ENCODE results near the gene SH3PXD2B.
"Not testable (repeated sequence)": the region's sequence is repeated elsewhere in the genome, so short reads cannot be mapped to it uniquely, and the experiment has no call there.

SH3PXD2B gene

DNA sequence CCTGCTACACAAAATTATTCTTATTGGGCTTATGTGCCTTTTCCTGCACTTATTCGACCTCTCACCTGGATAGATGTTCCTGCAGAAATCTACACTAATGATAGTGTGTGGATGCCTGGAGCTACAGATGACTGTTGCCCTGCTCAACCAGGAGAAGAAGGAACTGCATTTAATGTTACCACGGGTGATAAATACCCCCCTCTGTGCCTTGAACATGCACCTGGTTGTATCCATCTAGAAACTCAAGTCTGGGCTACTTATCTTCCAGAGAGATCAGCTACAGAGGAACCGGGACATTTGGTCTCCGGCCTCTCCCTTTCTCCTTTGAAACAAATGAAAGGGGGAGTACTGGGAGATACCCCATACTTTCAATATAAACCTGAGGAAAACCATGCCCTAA, 54.5 kb downstream of the SH3PXD2B start:
- no peak for DNase-seq (ENCODE audit: low spot score)

GRCh38 chr5:172399336-172399735, 55.0 kb downstream of the SH3PXD2B start:
- no peak for DNase-seq (ENCODE audit: low spot score)

DNA sequence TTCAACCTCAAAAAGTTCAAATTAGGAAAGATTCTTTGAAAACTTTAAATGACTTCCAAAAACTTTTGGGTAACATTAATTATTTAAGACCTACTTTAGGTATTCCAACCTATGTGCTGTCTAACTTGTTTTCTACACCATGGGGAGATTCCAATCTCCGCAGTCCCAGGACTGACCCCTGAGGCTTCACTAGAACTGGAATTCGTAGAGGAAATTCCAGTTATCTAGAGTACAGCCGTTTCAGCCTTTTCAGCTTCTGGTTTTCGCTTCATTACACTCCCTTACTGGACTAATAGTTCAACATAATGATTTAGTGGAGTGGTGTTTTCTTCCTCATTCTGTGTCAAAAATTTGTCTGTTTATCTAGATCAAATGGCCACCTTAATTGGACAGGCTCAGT, 55.7 kb downstream of the SH3PXD2B start:
- DNase-seq (ENCODE audit: low spot score): not testable (repeated sequence)

GRCh38 chr5:172396994-172397393, 57.3 kb downstream of the SH3PXD2B start:
- DNase-seq (ENCODE audit: low spot score): not testable (repeated sequence)

- DNase-seq (ENCODE audit: low spot score): no peak
Observed at GRCh38 chr5:172396220-172396619, 58.1 kb downstream of the SH3PXD2B start.

DNA sequence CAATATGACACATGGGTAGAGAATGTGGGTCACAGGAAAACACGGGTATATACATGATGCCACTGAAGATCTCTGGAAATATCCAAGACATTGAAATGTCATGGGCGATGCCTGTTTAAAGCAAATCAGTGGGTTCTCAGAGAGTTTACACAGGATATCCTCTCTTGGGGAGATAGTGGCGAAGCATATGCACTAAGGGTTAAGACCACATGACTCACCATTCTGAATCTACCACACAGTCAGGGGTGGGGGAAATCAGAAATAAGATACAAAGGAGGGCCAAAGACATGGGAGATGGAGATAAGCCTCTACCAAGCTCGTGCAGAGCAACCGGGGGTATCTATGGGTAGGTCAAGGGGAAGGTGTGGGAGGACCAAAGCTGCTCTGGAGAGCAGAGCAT, 58.8 kb downstream of the SH3PXD2B start:
- no peak for DNase-seq (ENCODE audit: low spot score)

DNA sequence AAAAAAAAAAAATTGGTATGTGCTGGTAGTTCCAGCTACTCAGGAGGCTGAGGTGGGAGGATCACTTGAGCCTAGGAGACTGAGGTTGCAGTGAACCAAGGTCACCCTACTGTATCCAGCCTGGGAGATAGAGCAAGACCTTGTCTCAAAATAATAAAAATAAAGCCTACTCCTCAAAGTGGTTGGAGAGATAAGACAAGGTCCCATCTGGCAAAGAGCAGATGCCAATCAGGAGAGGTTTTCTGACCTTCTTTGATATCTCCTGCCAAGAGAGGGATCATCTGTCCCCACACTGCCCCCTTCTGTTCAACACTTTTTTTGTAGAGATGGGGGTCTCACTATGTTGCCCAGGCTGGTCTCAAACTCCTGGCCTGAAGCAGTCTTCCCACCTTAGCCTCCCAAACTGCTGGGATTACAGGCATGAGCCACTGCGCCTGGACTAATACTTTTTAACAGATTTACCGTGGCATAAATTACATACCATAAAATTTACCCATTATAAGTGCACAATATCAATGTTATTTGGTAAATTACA, 64.7 kb downstream of the SH3PXD2B start:
- no peak for DNase-seq (ENCODE audit: low spot score)

GRCh38 chr5:172388246-172388733, 66.0 kb downstream of the SH3PXD2B start:
- DNase-seq (ENCODE audit: low spot score): no peak

DNA sequence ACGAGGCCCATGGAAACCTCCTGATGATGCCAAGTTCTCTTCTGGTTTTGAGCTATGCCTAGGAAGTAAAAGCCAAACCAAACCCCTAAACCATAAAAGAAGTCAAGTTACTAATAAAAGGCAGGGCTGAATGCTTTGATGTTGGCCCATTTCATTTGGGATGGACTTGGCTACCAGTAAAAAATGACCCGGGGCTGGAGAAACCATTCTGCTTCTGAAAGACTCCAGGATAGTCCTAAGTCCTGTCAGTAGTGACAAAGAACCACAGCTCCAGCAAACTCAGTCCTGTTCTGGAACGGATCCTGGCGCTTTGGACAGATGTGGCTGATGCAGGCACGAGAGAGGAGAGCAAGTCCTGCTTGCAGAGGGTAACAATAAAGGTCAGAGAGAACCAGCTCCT, 68.6 kb downstream of the SH3PXD2B start:
- no peak for DNase-seq (ENCODE audit: low spot score)

GRCh38 chr5:172385010-172385563, 69.2 kb downstream of the SH3PXD2B start:
- DNase-seq (ENCODE audit: low spot score): no peak

GRCh38 chr5:172383191-172383802, 71.0 kb downstream of the SH3PXD2B start:
- peak; percentile 54 for DNase-seq (ENCODE audit: low spot score)

GRCh38 chr5:172380987-172381643, 73.2 kb downstream of the SH3PXD2B start:
- DNase-seq (ENCODE audit: low spot score): no peak

DNA sequence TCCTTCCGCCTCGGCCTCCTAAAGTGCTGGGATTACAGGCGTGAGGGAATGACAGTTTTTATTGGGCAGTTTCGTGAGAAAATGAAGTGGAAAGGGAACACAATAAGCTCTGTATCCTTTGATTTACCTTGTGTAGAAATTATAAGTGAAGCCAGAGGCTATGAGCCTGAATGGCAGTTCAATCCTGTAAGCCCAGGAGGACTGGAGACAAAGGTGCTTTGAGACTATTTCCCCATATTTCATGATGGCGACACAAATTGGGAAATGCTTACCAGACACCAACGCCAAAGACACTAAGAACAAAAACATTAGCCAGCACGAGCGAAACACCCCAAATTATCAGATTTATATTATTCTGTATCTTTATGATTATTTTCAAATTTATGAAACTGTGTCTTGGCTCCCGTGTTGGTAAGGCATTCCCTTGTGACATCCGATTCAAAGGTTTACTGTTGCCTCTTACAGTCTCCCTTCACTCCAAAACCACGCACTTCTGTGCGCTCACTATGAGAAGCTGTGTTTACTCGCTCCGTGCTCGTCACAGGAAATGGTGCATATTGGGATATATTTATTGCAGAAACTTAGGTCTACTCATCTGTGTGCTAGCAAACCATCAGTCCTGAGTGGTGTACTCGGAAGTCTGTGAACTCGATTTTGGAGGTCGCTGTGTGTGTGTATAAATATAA, 73.9 kb downstream of the SH3PXD2B start:
- no peak for DNase-seq (ENCODE audit: low spot score)

- no peak for DNase-seq (ENCODE audit: low spot score)
Observed at GRCh38 chr5:172379481-172379880, 74.8 kb downstream of the SH3PXD2B start.

DNA sequence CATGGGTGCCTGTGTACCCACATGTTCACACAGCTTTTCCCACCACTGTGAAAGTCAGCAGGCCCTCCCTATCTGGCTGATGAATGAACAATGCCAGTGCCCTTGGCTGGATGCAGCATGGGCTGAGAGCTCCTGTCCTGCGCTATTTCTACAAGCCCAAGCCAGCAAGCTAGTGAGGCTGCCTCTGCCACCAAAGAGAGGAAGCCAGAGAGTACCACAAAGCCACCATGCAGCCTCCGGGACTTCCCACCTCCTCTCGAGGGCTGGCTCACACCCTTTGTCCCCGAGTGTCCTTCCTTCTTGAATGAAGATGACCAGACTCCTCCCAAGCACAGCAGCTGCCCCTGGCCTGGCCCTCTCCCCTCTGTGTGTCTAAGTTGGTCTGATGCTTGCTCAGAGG, 76.5 kb downstream of the SH3PXD2B start:
- DNase-seq (ENCODE audit: low spot score): no peak

DNA sequence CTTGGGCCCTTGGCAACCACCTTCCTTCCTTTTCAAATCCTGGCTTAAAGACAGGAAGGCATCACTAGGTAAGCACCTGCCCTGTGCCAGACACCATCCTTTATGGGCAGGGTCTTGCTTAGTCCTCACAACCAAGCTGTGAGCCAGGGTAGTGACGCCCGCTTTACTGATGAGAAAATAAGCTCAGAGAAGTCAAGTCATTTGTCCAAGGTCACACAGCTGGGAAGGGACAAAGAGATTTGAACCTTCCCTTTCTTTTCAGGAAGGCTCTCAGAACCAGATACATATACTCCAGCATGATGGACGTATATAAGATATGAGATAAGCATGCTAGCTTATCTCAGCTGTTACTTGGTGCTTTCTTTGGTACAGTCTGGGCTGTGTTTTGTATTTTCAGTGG, 76.9 kb downstream of the SH3PXD2B start:
- DNase-seq (ENCODE audit: low spot score): no peak

DNA sequence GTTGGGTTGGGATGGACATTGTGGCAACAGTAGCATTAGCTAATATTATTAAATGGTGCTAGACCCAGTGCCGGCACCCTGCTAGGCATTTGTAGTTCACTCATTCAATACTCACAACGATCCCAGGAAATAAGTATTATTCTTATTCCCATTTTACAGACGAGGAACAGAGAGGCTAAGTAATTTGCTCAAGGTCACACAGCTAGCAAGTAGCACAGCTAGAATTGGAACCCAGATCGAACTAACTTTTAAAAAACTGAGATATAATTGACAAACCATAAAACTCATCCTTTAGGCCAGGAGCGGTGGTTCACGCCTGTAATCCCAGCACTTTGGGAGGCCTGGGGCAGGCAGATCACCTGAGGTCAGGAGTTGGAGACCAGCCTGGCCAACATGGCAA, 79.5 kb downstream of the SH3PXD2B start:
- no peak for DNase-seq (ENCODE audit: low spot score)

DNA sequence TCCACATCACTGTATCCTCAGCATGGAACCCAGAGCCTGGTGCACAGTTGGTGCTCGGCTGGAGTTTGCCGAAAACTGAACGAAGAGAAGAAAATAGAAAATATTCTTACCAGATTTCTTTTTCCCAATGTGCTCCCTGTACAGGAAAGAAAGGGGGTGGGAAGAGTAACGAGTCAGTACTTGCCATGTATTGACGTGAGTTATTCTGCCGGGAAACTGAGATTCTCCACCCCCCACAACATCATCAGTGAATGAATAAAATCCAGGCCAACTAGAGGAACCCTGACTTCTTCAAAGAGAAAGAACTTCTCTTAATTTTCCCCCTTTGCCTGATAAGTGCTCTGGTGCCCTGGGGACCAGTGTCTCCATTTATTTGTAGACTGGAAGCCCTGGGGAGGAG, 80.6 kb downstream of the SH3PXD2B start:
- DNase-seq (ENCODE audit: low spot score): no peak

DNA sequence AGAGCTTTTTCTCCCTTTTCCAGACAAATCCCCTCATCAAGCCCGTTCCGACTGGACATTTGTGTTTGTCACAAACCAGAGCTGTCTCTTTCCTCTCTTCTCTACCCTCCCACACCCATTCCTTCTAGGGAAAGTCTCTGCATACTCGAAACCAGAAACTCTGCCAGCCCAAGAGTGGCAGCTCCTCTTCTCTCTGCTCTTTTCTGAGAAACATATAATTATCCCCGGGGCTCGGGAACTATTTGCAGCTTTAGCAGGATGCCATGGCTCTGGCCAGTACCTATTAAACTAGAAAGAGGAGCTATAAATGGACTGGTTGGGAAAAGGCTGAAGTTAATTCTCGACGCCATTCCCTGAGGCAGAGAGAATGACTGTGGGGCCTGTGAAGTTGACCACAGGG, 82.6 kb downstream of the SH3PXD2B start:
- DNase-seq (ENCODE audit: low spot score): no peak

DNA sequence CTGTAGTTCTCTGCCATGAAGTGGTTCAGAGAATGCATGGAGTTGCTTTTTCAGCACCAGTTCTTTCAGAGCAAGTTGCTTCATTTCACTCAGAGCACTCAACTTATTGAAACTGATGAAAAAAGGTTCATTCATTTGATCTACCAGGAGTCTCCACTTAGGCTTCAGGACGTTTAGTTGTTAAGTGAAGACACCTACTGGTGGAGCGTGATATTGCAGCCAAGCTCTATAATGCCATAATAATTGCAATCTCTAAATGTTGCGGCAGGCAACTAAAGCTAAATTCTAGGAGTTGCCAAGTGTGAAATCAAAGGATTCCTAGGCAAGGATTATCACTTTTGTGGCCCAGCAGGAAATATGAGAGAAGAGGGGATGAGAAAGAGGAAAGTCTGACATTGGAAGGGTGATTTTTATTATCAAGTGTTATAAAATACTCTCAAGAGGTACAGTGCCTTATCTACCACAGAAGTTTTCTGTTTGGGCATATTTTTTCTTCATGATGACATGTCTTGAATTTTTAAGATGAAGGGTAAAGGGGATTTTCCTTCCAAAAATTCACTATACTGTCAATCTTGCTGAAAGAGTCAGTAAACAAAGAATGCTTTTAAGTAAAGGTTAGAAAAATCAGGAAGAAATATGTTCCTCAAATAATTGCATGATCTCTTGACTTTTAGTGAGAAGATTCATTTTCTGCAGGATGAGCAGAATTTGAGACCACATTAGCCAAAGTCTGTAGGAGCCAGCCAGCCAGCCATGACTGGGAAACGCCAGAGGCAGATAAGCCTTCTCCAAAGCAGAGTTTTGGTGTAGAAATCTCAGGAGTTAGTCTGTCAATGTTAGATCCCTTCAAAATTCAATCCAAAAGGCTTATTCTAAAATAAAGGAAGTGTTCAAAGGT, 83.4 kb downstream of the SH3PXD2B start:
- DNase-seq (ENCODE audit: low spot score): no peak

GRCh38 chr5:172370237-172370640, 84.1 kb downstream of the SH3PXD2B start:
- no peak for DNase-seq (ENCODE audit: low spot score)

GRCh38 chr5:172368699-172369098, 85.6 kb downstream of the SH3PXD2B start:
- not testable (repeated sequence) for DNase-seq (ENCODE audit: low spot score)
